IMR-90 (cell line): ENCODE measurements around the gene TPGS1. TPM values are rescaled to one million over a fixed set of nuclear protein-coding genes. Genes with fewer than 3 reads are reported as not detected.

Experiments
- ATAC-seq: fragments of 200-7000 bp; cut with Tn5 transposase; 2 replicates; pipeline ENCODE4 v1.9.1; 2020; ENCODE audit warnings: low read depth, mild to moderate bottlenecking, moderate library complexity
- BruUV-seq: library from RNA; stranded (reverse); fragments of 400-500 nt; replicated peaks from 2 replicates; lab custom pipeline; 2021; lab: Mats Ljungman, UMichigan
- CTCF ChIA-PET: fragments of 300-600 bp; formaldehyde crosslinking; extraction: SDS; loops from one replicate; lab custom pipeline; 2021; ENCODE audit warnings: antibody characterized with exemption; lab: Yijun Ruan, JAX
- POLR2A ChIA-PET: fragments of 300-600 bp; sonication (Branson Sonifier 250); formaldehyde crosslinking; loops from one replicate; lab custom pipeline; 2022; ENCODE audit warnings: antibody characterized with exemption; ENCODE audit not compliant: unreplicated experiment; lab: Charles Lee
- DNase-seq: peaks from one replicate; pipeline ENCODE4 v3.0.0; 2013
- H2AFZ ChIP-seq: replicated peaks from 2 replicates; pipeline ENCODE3; 2013; ENCODE audit warnings: low read length, mild to moderate bottlenecking; ENCODE audit not compliant: poor library complexity
- H2AK5ac ChIP-seq: 2 replicates; pipeline ENCODE4 v1.6.1; 2013; ENCODE audit warnings: low read depth, low read length, inconsistent platforms
- H2AK9ac ChIP-seq: replicated peaks from 2 replicates; pipeline ENCODE3; 2013; ENCODE audit warnings: mild to moderate bottlenecking, low read depth, low read length, moderate library complexity; ENCODE audit not compliant: poor library complexity
- H2BK120ac ChIP-seq: 2 replicates; pipeline ENCODE4 v1.6.1; 2013; ENCODE audit warnings: low read depth, low read length, inconsistent platforms
- H2BK15ac ChIP-seq: 3 replicates; pipeline ENCODE4 v1.6.1; 2013; ENCODE audit warnings: low read depth, low read length, inconsistent platforms
- H2BK20ac ChIP-seq: 2 replicates; pipeline ENCODE4 v1.6.1; 2013; ENCODE audit warnings: low read depth, mild to moderate bottlenecking, inconsistent platforms, low read length, moderate library complexity
- H2BK5ac ChIP-seq: 2 replicates; pipeline ENCODE4 v1.6.1; 2013; ENCODE audit warnings: mild to moderate bottlenecking, low read depth, low read length, inconsistent platforms; ENCODE audit not compliant: poor library complexity, severe bottlenecking
- H3K14ac ChIP-seq: replicated peaks from 2 replicates; pipeline ENCODE4 v1.6.1; 2013; ENCODE audit warnings: low read depth, low read length, inconsistent platforms
- H3K18ac ChIP-seq: 2 replicates; pipeline ENCODE4 v1.6.1; 2013; ENCODE audit warnings: low read depth, low read length, control low read depth
- H3K23ac ChIP-seq: 2 replicates; pipeline ENCODE4 v1.6.1; 2013; ENCODE audit warnings: low read depth, low read length, inconsistent platforms
- H3K27ac ChIP-seq: 2 replicates; pipeline ENCODE4 v1.5.1; 2013; ENCODE audit warnings: mild to moderate bottlenecking, control low read depth, low read length; ENCODE audit not compliant: insufficient read depth
- H3K27me3 ChIP-seq: 2 replicates; pipeline ENCODE4 v1.6.1; 2013; ENCODE audit warnings: low read length; ENCODE audit not compliant: control insufficient read depth, insufficient read depth
- H3K36me3 ChIP-seq: 2 replicates; pipeline ENCODE4 v1.6.1; 2013; ENCODE audit warnings: low read length, mixed read lengths; ENCODE audit not compliant: control insufficient read depth, insufficient read depth
- H3K4ac ChIP-seq: 2 replicates; pipeline ENCODE4 v1.6.1; 2013; ENCODE audit warnings: low read depth, low read length, inconsistent platforms
- H3K4me1 ChIP-seq: 2 replicates; pipeline ENCODE4 v1.6.1; 2013; ENCODE audit warnings: low read length, mixed read lengths; ENCODE audit not compliant: control insufficient read depth, insufficient read depth
- H3K4me2 ChIP-seq: 2 replicates; pipeline ENCODE4 v1.6.1; 2013; ENCODE audit warnings: low read depth, mild to moderate bottlenecking, control low read depth, low read length, moderate library complexity
- H3K4me3 ChIP-seq: 2 replicates; pipeline ENCODE4 v1.5.1; 2013; ENCODE audit warnings: low read depth, mild to moderate bottlenecking, control low read depth, low read length, moderate library complexity; ENCODE audit not compliant: insufficient read depth
- H3K56ac ChIP-seq: 2 replicates; pipeline ENCODE4 v1.6.1; 2013; ENCODE audit warnings: low read length, inconsistent platforms; ENCODE audit not compliant: insufficient read depth; ENCODE audit errors: extremely low read depth
- H3K79me1 ChIP-seq, 2 experiments: 2 replicates each; pipeline ENCODE4 v1.6.1; 2013; ENCODE audit warnings: low read length in 2 of 2, inconsistent platforms in 1 of 2, low read depth in 1 of 2
- H3K9ac ChIP-seq: 2 replicates; pipeline ENCODE4 v1.6.1; 2013; ENCODE audit warnings: low read depth, low read length, control low read depth
- H3K9me1 ChIP-seq: 2 replicates; pipeline ENCODE4 v1.6.1; 2013; ENCODE audit warnings: low read length, inconsistent platforms; ENCODE audit not compliant: insufficient read depth
- H3K9me3 ChIP-seq: 2 replicates; pipeline ENCODE4 v1.6.1; 2013; ENCODE audit warnings: low read length; ENCODE audit not compliant: control insufficient read depth, insufficient read depth
- H4K20me1 ChIP-seq: 2 replicates; pipeline ENCODE4 v1.6.1; 2013; ENCODE audit warnings: low read length, inconsistent platforms; ENCODE audit not compliant: insufficient read depth
- H4K5ac ChIP-seq: 2 replicates; pipeline ENCODE4 v1.6.1; 2013; ENCODE audit warnings: mild to moderate bottlenecking, low read depth, low read length, control low read depth
- H4K8ac ChIP-seq, 2 experiments: 2 replicates each; pipeline ENCODE4 v1.6.1; 2013; ENCODE audit warnings: low read depth in 2 of 2, low read length in 2 of 2, control low read depth in 1 of 2, inconsistent platforms in 1 of 2
- H4K91ac ChIP-seq: 2 replicates; pipeline ENCODE4 v1.6.1; 2013; ENCODE audit warnings: low read depth, low read length, inconsistent platforms; ENCODE audit not compliant: insufficient read depth
- BHLHE40 ChIP-seq: fragments of 150-350 bp; IDR thresholded peaks from 2 replicates; pipeline ENCODE4 v1.6.1; 2016; ENCODE audit warnings: mild to moderate bottlenecking, low read depth, low read length
- CEBPB ChIP-seq: IDR thresholded peaks from 2 replicates; pipeline ENCODE4 v1.6.1; 2012; ENCODE audit warnings: low read depth, low read length, improper control_type of control experiment
- CHD1 ChIP-seq: IDR thresholded peaks from 2 replicates; pipeline ENCODE4 v1.6.1; 2012; ENCODE audit warnings: low read depth, low read length, improper control_type of control experiment
- MAFK ChIP-seq: IDR thresholded peaks from 2 replicates; pipeline ENCODE4 v1.6.1; 2012; ENCODE audit warnings: low read depth, low read length, improper control_type of control experiment
- MAZ ChIP-seq: IDR thresholded peaks from 2 replicates; pipeline ENCODE4 v1.6.1; 2012; ENCODE audit warnings: low read depth, mild to moderate bottlenecking, low read length, improper control_type of control experiment, moderate library complexity, borderline replicate concordance
- MXI1 ChIP-seq: IDR thresholded peaks from 2 replicates; pipeline ENCODE4 v1.6.1; 2012; ENCODE audit warnings: low read depth, mild to moderate bottlenecking, low read length, moderate library complexity, borderline replicate concordance
- NFE2L2 ChIP-seq: fragments of 150-350 bp; IDR thresholded peaks from 2 replicates; pipeline ENCODE4 v1.6.1; 2016; ENCODE audit warnings: low read depth, mild to moderate bottlenecking, low read length
- POLR2A ChIP-seq: IDR thresholded peaks from 2 replicates; pipeline ENCODE4 v1.6.1; 2012; ENCODE audit warnings: mild to moderate bottlenecking, low read depth, low read length
- RAD21 ChIP-seq: IDR thresholded peaks from 2 replicates; pipeline ENCODE4 v1.6.1; 2012; ENCODE audit warnings: low read length, improper control_type of control experiment
- RCOR1 ChIP-seq: IDR thresholded peaks from 2 replicates; pipeline ENCODE4 v1.6.1; 2012; ENCODE audit warnings: mild to moderate bottlenecking, low read length, improper control_type of control experiment; ENCODE audit not compliant: insufficient replicate concordance
- SMC3 ChIP-seq: fragments of 150-350 bp; IDR thresholded peaks from 2 replicates; pipeline ENCODE4 v1.6.1; 2016; ENCODE audit warnings: low read depth, mild to moderate bottlenecking, antibody characterized with exemption, low read length, moderate library complexity
- WGBS, 2 experiments: methylation state at CpG; one replicate each; pipeline versions ENCODE4 v1.1.5 to v1.1.7; 2013; ENCODE audit warnings: missing lambda C conversion rate in 2 of 2; ENCODE audit not compliant: insufficient read length in 1 of 2; ENCODE audit errors: extremely low coverage in 2 of 2; 5-methylcytosine and 5-hydroxymethylcytosine counted together
- dilution Hi-C: fragments of 300-500 bp; cut with HindIII; formaldehyde crosslinking; loops from one replicate; pipeline ENCODE4 v1.14.3; 2018; ENCODE audit warnings: low sequenced_read_pairs; ENCODE audit not compliant: unreplicated experiment
- in situ Hi-C: fragments of 300-500 bp; cut with MboI; formaldehyde crosslinking; loops from 3 replicates; pipeline ENCODE4 v1.14.3; 2019; ENCODE audit warnings: low sequenced_read_pairs, inconsistent platforms, mixed read lengths
- intact Hi-C: fragments of 100-400 bp; cut with micrococcal nuclease; formaldehyde crosslinking; loops from 2 replicates; pipeline ENCODE4 v1.10.0; 2022
- polyA plus RNA-seq, 3 experiments: library from polyadenylated mRNA; depleted of rRNA; stranded (reverse); fragments of >200 nt; gene quantifications; 2 replicates each; pipeline ENCODE4 v1.2.3, GENCODE V29; 2012; ENCODE audit warnings: low replicate concordance in 1 of 3
- total RNA-seq: library from RNA; depleted of rRNA; stranded (reverse); fragments of >200 nt; gene quantifications from 2 replicates; pipeline ENCODE4 v1.2.3, GENCODE V29; 2012
- TF ChIP-seq, protein P1 (sequence below): fragments of 150-350 bp; IDR thresholded peaks from 2 replicates; pipeline ENCODE4 v1.6.1; 2017; ENCODE audit warnings: mild to moderate bottlenecking, antibody characterized with exemption, low read length, low read depth
- TF ChIP-seq, protein P2 (sequence below): fragments of 150-350 bp; IDR thresholded peaks from 2 replicates; pipeline ENCODE4 v1.6.1; 2016; ENCODE audit warnings: low read depth, mild to moderate bottlenecking, low read length, moderate library complexity, borderline replicate concordance

Gene TPGS1
- total and polyA plus RNA-seq, 2 of the 4 experiments (the other 2 are of a cell fraction): 2.7 to 6.3 TPM

GRCh38 chr19:538641-539428 is 31.5 kb downstream of the TPGS1 start (continued):
- TF ChIP-seq, protein P1, sequence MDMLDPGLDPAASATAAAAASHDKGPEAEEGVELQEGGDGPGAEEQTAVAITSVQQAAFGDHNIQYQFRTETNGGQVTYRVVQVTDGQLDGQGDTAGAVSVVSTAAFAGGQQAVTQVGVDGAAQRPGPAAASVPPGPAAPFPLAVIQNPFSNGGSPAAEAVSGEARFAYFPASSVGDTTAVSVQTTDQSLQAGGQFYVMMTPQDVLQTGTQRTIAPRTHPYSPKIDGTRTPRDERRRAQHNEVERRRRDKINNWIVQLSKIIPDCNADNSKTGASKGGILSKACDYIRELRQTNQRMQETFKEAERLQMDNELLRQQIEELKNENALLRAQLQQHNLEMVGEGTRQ: no peak

DNA sequence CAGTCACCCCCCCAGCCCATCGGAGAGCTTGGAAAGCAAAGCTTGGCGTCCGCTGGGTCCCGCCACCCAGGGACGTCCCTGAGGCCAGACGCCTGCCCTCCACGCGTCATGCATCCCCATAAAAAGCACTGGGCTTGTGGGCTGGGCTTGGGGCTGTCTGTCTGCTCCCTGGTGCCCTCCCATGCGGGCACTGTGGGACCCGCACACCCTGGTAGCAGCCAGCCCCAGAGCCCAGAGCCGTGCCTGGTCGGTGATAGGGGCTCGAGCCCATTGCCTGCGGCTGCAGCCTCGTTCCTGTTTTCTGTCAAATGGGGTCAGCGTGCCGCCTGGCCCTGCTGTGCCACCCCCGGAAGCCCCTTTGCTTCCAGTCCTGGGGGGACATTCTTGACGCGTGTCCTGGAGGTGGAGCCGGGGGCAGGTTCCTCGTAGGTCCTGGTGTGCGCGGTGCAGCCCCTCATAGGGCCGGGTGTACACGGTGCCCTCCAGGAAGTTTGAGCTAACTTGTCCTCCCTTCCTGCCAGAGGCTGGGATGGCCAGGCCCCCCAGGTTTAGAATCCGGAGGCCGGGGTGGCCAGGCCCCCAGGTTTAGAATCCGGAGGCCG is 32.2 kb downstream of the TPGS1 start:
- Histone ChIP-seq H3K27ac (no peak overlapping the region), H2BK20ac (no peak overlapping the region), H4K20me1 (peaks cover 38% of the 10 kb centered on the region), H3K9ac (no peak overlapping the region), H2BK15ac (no peak overlapping the region), H4K8ac (no peak overlapping the region), H3K79me1 (peaks cover 11 to 29% of the 10 kb centered on the region in 2 experiments; a peak in 3 of 4 replicates), H3K14ac (no peak overlapping the region), H2BK5ac (no peak overlapping the region), H4K5ac (no peak overlapping the region), H2AK5ac (no peak overlapping the region), H3K36me3 (peaks cover 57% of the 10 kb centered on the region), H2AFZ (no peak overlapping the region), H3K9me1 (peaks cover 4% of the 10 kb centered on the region), H4K91ac (no peak overlapping the region), H2AK9ac (no peak overlapping the region), H3K27me3 (no peaks in the 10 kb centered on the region), H3K18ac (no peak overlapping the region), H3K23ac (no peak overlapping the region), H3K4me3 (no peak overlapping the region), H3K4me1 (peaks cover 5% of the 10 kb centered on the region), H3K4ac (no peak overlapping the region), H3K56ac (no peak overlapping the region), H3K9me3 (no peaks in the 10 kb centered on the region), H3K4me2 (no peak overlapping the region), H2BK120ac (no peak overlapping the region)
- DNase-seq (no peak), ATAC-seq (no peak)
- 90% methylated on average over 8 of the region's 30 CpGs; no CpG with 5 or more reads in 1 of the 2 experiments for WGBS, 2 experiments
- ChIA-PET POLR2A (no interaction called here), CTCF (no interaction called here)
- intact Hi-C loops (no loop called here), dilution Hi-C loops (no loop called here), in situ Hi-C loops (no loop called here)
- BruUV-seq: no TSS peak
- TF ChIP-seq MAZ (no peak), CEBPB (no peak), BHLHE40 (no peak), POLR2A (no peak), MAFK (no peak), CHD1 (no peak), RCOR1 (no peak), SMC3 (no peak), MXI1 (no peak), NFE2L2 (no peak), RAD21 (no peak)
- TF ChIP-seq, protein P2, sequence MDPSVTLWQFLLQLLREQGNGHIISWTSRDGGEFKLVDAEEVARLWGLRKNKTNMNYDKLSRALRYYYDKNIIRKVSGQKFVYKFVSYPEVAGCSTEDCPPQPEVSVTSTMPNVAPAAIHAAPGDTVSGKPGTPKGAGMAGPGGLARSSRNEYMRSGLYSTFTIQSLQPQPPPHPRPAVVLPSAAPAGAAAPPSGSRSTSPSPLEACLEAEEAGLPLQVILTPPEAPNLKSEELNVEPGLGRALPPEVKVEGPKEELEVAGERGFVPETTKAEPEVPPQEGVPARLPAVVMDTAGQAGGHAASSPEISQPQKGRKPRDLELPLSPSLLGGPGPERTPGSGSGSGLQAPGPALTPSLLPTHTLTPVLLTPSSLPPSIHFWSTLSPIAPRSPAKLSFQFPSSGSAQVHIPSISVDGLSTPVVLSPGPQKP: no peak
- TF ChIP-seq, protein P1: no peak
